NCI-H460 (cell line): Measurements from ENCODE around the gene NLRC5. TPM values are rescaled to one million over a fixed set of nuclear protein-coding genes. Genes with fewer than 3 reads are reported as not detected.

Experiments used
- DNase-seq: peaks from one replicate; pipeline ENCODE4 v3.0.0-alpha.2; 2016; ENCODE audit warnings: low read depth; ENCODE audit errors: extremely low read depth
- polyA plus RNA-seq: library from polyadenylated mRNA; depleted of rRNA; stranded (reverse); fragments of >200 nt; gene quantifications from 2 replicates; pipeline ENCODE4 v1.2.3, GENCODE V29; 2014; cell fraction: nucleus; rRNA removed
- total RNA-seq: library from RNA; depleted of rRNA; stranded (reverse); fragments of >200 nt; shearing (Covaris generic); gene quantifications from 2 replicates; pipeline ENCODE4 v1.2.3, GENCODE V29; 2014; rRNA removed

NLRC5 gene, protein sequence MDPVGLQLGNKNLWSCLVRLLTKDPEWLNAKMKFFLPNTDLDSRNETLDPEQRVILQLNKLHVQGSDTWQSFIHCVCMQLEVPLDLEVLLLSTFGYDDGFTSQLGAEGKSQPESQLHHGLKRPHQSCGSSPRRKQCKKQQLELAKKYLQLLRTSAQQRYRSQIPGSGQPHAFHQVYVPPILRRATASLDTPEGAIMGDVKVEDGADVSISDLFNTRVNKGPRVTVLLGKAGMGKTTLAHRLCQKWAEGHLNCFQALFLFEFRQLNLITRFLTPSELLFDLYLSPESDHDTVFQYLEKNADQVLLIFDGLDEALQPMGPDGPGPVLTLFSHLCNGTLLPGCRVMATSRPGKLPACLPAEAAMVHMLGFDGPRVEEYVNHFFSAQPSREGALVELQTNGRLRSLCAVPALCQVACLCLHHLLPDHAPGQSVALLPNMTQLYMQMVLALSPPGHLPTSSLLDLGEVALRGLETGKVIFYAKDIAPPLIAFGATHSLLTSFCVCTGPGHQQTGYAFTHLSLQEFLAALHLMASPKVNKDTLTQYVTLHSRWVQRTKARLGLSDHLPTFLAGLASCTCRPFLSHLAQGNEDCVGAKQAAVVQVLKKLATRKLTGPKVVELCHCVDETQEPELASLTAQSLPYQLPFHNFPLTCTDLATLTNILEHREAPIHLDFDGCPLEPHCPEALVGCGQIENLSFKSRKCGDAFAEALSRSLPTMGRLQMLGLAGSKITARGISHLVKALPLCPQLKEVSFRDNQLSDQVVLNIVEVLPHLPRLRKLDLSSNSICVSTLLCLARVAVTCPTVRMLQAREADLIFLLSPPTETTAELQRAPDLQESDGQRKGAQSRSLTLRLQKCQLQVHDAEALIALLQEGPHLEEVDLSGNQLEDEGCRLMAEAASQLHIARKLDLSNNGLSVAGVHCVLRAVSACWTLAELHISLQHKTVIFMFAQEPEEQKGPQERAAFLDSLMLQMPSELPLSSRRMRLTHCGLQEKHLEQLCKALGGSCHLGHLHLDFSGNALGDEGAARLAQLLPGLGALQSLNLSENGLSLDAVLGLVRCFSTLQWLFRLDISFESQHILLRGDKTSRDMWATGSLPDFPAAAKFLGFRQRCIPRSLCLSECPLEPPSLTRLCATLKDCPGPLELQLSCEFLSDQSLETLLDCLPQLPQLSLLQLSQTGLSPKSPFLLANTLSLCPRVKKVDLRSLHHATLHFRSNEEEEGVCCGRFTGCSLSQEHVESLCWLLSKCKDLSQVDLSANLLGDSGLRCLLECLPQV (N-terminal part only)
- 9.8 and 11.1 TPM in 2 replicates for total RNA-seq
- polyA plus RNA-seq: 26.0 and 50.4 TPM in 2 replicates

DNA sequence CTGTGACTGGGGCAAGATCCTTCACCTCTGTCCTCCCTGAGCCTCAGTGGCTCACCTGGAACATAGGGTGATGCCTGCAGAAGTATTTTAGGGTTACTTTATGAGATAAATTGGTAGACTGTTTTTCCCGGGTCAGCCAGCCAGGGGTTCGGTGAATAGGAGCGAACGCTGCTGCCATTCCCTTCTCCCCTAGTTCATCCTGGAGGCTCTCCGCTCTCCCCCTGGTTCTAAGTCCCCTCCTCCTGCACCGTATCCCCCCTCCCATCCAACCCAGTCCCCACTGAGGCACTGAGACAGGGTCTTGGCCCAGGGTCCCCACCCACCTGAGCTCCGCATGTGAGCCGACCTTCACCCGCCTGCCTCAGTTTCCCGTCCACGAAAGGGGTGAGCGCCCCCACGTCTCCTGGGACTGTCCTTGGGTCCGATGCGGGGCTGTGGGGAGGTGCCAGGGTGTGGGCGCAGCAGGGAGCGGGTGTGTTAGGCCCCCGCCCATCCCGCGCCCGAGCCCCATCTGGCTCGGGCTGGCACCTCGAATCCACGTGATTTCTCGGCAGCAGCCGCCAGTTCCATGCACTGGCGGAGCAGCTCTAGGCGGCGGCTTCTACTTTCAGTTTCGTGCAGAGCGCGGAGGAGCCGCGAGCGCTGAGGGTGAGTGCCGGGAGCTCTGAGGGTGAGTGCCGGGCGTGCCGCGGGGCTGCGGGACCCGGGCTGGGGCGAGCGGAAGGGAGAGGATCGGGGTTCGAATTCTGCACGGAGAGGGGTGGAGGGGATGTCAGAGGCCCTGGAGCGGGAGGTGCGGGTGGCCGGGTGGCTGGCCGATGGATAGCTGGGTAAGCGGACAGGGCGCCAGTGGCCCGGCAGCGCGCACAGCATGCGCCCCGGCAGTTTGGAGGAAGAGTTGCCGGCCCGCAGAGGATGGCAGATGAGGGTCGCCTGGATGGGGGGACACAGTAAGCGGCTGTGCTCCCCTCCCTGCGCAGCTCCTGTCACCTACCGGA, at the start of gene NLRC5:
TSS of gene NLRC5 (plus strand) at position 610 of the 998 bp plus-strand sequence. CDS start 31,156 bp downstream, outside the sequence.
- DNase-seq: peak; percentile 78

DNA sequence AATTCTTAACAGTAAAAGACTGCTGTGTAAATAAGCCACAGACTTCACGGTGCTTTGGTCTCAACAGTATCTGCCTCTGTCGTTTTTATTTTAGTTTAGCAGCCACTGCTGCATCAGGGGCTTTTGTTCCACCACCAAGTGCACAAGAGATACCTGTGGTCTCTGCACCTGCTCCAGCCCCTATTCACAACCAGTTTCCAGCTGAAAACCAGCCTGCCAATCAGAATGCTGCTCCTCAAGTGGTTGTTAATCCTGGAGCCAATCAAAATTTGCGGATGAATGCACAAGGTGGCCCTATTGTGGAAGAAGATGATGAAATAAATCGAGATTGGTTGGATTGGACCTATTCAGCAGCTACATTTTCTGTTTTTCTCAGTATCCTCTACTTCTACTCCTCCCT, 49.6 kb upstream of the NLRC5 start:
- DNase-seq: no peak

DNA sequence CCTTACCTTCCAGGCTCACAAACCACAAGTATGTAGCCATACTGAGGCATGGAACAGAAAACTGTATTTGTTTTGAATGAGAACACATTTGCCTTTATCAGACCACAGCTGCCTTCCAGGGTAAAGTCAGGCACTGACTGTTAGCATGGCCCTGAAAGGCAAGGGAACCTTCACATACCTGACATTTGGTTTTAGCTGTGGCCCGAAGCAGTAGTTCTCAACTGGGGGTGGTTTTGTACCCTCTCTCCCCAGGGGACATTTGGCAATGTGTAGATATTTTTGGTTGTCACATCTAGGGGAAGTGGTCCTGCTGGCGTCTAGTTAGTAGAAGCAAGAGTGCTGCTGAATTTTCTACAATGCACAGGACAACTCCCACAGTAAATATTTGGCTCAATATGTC, 48.3 kb upstream of the NLRC5 start:
- DNase-seq: no peak

DNA sequence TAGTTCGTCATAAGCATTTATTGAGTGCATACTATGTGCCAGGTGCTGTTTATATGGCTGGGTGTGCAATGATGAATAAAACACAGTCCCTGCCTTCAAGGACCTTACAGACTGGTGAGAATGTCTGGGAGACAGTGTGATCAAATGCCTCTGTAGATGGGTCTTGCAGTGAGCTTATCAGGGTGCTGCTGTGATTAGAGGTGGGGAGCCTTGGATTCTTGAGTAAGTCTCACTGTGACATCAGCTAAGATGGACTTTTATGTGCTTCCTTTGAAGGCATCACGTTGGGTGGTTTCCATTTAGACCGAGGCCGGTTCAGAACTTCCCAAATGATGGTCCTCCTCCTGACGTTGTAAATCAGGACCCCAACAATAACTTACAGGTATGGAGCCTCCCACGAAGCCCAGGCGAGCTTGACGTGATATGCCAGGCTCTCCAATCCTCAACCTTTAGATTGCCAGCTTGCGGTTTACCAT, 47.5 kb upstream of the NLRC5 start:
- DNase-seq: no peak

DNA sequence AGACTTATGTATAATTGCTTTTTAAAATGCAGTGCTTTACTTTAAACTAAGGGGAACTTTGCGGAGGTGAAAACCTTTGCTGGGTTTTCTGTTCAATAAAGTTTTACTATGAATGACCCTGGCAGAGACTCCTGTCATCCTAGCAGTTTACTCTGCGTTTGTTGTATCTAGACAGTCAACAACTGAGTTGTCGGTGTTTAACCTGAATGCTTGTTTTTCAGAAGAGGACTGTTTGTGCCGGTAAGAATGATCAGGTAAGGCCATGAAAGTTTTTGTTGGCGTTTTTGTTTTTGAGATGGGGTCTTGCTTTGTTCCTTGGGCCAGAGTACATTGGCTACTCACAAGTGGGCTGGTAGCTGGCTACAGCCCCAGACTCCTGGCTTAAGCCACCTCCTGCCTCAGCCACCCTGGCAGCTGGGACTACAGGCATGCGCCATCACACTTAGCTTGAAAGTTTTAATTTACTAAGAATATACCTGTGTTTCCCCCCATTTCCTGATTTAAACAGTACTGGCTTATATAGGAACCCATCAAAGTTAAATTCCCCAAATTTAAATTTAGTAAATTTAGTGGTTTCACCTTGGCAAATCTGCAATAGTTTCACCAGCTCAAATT, 45.5 kb upstream of the NLRC5 start:
- no peak for DNase-seq

DNA sequence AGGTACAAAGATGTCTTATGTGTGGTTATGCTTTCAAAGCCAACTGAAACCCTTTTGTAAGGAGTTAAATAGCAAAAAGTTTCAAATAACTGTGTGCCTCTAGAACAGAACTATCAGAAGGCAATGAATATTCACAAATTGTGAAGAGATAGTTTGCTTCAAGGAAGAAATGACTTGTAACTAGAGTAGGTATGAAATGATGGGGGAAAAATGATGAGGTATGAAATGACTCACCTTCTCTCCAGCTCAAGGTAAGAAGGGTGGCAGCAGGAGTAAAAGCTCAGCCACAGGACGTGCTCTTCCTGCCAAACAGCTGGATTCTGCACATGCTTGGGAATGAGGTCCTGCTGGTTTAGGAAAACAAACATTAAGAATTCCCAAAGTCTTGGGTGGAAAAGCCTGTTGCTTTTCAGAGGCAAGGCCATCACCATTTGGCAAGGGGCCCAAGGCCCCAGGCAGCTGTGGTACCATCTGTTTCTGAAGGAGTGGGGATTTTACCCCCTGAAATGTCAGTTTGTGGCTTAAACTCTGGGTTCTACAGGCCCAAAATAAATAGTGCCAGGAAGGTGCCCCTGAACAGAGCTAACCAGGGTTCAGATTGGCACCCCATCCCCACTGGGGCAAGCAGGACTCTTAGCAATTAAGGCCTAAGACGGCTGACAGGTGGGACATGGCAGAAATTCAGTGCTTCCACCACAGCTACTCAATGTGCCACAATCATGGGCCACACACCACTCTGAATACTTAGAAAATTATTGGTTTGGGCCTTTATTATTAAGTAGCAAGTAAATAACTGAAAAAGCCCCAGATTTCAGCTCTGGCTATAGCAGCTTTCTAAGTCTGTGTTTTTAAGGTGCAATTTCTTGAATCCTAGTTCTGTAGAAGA, 44.2 kb upstream of the NLRC5 start:
- no peak for DNase-seq

DNA sequence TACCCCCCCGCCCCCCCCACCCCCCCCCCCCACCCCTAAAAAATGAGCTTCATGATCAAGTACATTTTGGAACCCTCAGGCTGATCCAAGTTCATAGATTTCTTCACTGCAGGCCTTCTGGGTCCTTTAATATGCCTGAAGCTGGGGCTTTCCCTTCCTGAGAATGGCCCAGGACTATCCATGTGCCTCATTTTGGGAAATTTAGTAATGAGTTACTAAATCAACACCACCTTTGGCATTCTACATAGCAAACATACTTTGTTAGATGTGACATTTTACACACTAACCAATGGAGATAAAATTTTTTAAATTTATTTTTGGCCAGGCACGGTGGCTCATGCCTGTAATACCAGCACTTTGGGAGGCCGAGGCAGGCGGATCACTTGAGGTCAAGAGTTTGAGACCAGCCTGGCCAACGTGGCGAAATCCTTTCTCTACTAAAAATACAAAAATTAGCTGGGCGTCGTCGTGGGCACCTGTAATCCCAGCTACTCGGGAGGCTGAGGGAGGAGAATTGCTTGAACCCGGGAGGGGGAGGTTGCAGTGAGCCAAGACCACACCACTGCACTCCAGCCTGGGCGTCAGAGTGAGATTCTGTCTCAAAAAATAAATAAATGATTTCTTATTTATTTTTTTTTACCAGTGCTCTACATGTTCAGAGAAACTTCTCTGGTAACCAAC, 43.4 kb upstream of the NLRC5 start:
- DNase-seq: no peak

DNA sequence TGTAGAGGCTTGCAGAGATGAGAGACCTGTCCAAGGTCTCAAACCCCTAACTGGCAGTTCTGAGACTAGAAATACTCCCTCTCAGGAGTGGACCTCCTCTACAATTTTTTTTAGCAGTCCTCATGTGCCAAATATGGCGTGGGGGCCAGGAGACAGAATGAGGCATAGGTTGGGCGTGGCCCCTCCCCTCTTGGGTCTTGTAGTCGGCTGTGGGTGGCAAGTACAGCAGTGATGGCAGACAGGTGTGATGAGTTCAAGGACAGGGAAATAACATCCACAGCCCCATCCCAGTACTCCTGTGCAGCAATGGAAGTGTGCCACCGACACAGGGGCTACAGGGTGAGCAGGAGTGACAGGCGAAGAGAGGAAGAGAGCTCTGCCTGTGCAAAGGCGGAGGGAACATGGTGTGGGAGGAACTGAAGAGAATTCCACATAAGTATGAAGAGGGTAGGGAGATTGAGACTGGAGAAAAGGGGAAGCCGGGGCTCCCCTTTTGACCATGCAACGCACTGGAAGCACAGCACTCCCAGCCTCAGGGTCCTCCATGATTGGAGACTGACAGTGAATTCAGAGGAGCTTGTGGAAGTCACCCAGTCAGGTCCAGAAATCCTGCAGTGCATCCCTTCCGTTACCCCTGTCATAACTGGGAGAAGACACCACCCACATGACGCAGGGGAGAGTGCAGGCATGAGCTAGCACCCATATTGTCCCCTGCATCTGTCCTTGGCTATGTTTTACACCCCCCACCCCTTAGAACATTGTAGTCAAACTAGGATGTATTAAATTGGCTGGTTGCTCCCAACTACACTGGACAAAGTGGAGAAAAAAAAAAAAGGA, 42.4 kb upstream of the NLRC5 start:
- no peak for DNase-seq

DNA sequence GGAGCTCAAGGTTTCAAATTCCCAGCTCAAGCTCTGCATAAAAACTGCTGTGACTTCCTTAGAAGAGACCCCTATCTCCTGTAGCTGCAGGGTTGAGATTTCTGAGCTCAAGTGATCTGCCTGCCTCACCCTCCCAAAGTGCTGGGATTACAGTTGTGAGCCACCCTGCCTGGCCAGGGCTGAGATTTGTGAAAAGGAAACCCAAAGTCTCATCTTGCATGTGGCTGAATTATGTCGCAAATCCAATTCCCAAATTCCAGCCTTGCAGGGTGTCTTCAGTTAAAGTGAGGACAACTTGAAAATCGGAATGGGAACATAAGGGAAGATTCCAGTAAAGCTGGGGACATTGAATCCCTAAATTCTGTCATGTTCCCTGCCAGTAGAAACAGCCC, 41.8 kb upstream of the NLRC5 start:
- no peak for DNase-seq

DNA sequence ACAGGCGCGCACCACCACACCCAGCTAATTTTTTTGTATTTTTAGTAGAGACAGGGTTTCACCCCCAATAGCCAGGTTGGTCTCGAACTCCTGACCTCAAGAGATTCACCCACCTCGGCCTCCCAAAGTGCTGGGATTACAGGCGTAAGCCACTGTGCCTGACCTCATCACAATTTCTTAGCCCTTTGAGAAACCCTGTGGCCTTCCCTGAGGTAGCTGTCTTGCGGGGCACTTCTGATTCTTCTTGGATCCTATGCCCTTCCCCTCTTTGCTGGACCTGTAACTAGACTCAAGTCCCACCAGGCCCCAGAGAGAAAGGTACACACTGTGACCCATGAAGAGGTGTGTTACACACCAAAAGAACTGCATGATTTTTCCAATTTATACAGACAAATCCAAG, 41.1 kb upstream of the NLRC5 start:
- DNase-seq: no peak

DNA sequence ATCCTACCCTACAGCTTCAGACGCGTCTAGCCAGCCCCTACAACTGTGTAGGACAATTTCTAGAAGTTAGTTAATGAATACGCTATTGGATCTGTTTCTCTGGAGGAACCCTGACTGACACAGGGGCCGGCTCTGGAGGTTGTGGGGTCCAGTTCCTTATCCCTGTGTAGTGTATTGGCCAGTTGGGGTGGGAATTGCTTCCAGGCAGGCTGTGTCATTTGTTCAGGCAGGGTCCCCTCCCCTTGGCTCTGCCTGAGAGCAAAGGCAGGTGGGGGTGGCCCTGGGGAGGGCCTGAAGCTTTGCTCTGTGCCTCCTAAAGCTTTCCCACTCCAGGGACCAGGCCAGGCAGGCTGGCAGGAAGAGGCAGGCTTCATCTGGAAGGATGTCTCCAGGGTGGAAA, 39.3 kb upstream of the NLRC5 start:
- no peak for DNase-seq

DNA sequence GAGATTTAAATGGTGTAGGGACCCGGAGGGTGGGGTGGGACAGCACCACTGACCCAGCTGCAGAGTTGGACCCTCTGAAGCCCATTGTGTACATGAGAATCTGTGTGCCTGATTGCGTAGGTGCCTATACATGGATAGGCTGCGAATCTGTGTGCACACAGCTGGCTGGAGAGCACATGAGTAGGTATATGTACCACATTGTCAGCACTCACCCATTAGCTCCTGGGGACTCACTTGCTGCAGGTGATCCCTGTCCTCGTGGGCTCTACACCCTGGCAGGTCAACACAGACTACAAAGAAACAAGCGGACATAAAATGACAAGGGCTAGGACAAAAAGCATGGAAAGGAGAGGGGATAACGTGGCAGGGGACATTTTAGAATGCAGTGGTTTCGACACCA, 38.9 kb upstream of the NLRC5 start:
- no peak for DNase-seq

DNA sequence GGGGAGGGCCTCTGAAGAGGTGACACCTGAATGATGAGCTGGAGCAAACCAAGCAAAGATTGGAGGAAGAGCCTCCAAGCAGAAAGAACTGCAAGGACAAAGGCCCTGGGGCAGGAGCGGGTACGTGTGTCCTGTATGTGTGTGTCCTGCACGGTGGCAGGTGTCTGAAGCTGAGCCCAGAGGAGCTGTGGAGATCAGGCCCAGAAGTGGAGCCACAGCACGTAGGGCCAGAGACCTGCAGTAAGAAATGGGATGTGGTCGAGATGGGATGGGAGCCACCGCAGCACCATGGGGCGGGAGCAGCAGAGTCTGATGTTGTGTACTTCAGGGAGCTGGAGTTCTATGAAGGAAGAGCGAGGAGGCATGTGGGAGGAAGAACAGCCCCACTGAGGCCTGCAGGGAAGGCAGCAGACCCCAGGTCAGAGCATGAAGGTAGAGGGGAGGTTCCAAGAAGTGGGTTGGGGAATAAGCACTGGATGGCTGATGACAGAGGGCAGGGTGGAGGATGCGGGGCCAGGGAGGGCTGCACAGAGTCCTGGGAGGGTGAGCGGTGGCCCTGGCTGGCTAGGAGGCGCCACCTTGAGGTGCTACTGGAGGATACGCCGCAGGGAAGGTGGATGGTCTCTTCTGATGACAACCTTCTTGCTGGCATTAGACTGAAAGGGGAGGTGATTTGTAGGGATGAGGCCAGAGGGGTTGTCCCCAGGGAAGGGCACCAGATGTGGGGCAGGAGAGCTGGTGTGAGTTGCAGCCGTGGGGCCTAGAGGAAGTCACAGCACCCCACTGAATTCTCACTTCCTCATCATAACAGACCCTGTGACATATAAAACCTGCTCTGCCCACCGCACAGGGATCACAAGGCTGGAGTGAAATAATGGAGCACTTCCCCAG, 38.2 kb upstream of the NLRC5 start:
- peak; percentile 47 for DNase-seq

DNA sequence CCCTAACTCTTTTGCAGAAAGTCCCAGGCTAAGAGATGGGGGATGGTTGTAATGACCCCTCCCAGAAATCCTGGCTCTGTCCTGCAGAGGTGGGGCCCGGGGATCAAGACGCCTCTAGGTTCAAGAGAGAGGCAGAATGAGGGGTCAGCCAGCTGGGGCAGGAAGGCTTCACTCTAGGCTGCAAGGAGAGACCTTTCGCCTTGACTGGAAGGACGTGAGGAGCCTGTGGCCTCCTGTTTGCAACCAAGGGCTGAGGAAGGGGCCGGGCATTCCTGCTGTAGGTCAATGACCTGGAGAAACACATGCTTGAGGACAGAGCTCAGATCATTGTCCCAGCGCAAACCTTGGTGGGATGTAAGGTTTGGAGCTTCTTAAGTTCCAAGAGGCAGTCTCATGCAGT, 36.4 kb upstream of the NLRC5 start:
- DNase-seq: no peak

DNA sequence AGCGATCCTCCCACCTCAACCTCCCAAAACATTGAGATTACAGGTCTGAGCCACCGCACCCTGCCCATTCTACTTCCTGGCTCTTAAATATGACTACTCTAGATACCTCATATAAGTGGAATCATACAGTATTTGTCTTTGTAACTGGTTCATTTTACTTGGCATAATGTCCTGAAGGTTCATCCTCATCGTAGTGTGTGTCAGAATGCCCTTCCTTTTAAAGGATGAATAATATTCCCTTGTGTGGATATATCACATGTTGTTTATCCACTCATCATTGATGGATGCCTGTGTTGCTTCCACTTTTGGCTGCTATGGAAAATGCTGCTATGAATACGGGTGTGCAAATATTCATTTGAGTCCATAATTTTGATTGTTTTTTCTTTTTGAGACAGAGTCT, 33.3 kb upstream of the NLRC5 start:
- DNase-seq: no peak

DNA sequence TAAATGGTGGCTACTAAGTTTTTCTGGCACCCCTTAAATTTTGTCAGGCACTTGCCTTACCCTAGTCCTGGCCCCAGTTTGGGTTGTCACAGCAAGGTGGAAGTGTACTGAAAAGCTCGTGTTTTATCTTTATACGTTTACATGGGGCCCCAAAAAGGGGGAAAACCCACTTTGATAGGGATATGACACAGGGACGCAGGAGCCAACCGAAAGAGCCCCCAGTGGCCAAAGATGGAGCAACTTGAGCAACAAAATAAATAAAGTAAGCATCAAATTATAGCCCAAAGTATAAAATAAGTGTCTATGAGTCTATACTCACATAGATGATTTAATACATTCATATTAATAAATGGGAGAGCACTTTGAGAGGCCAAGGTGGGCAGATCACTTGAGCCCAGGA, 32.6 kb upstream of the NLRC5 start:
- no peak for DNase-seq
